Naive B cell (primary cell): ENCODE data around the gene PTPN20. TPM values are rescaled to one million over a fixed set of nuclear protein-coding genes. Genes with fewer than 3 reads are reported as not detected.
"Not testable (repeated sequence)": the region's sequence is repeated elsewhere in the genome, so short reads cannot be mapped to it uniquely, and the experiment has no call there.

ENCODE experiments used
- ATAC-seq, 2 donors: fragments of 150-1000 bp; cut with Tn5 transposase; 2 replicates each; pipeline ENCODE4 v1.10.0; 2021; ENCODE audit warnings: low read depth in 2 of 2, mild to moderate bottlenecking in 2 of 2, moderate library complexity in 2 of 2
- DNase-seq: peaks from one replicate; pipeline ENCODE4 v3.0.0; 2022
- H3K27ac Mint-ChIP-seq, 6 donors: one replicate each; pipeline ENCODE4 v1.8.0; 2020 to 2022; ENCODE audit warnings: mild to moderate bottlenecking in 6 of 6, mixed read lengths in 6 of 6, moderate library complexity in 5 of 6, inconsistent platforms in 2 of 6
- H3K27me3 Mint-ChIP-seq, 3 donors: one replicate each; pipeline ENCODE4 v1.8.0; 2021 to 2022; ENCODE audit warnings: mixed read lengths in 3 of 3, mild to moderate bottlenecking in 1 of 3
- H3K36me3 Mint-ChIP-seq, 2 donors: one replicate each; pipeline ENCODE4 v1.8.0; 2020 to 2022; ENCODE audit warnings: mixed read lengths in 2 of 2, inconsistent platforms in 1 of 2, mild to moderate bottlenecking in 1 of 2
- H3K4me1 Mint-ChIP-seq, 3 donors: one replicate each; pipeline ENCODE4 v1.8.0; 2020 to 2022; ENCODE audit warnings: mixed read lengths in 3 of 3, inconsistent platforms in 1 of 3, mild to moderate bottlenecking in 1 of 3, moderate library complexity in 1 of 3
- H3K4me3 Mint-ChIP-seq, 8 donors: one replicate each; pipeline ENCODE4 v1.8.0; 2020 to 2022; ENCODE audit warnings: mild to moderate bottlenecking in 8 of 8, mixed read lengths in 8 of 8, moderate library complexity in 8 of 8, inconsistent platforms in 2 of 8
- H3K9me3 Mint-ChIP-seq, 7 donors: one replicate each; pipeline ENCODE4 v1.8.0; 2020 to 2022; ENCODE audit warnings: mixed read lengths in 7 of 7, mild to moderate bottlenecking in 5 of 7, inconsistent platforms in 2 of 7, moderate library complexity in 1 of 7
- polyA plus RNA-seq, 6 donors: library from polyadenylated mRNA; unstranded; fragments of 300-500 nt; fragmentation: Illumina TruSeq; gene quantifications; one replicate each; pipeline ENCODE4 v1.2.3, GENCODE V29; 2021; ENCODE audit warnings: low read depth in 6 of 6

PTPN20 gene, protein sequence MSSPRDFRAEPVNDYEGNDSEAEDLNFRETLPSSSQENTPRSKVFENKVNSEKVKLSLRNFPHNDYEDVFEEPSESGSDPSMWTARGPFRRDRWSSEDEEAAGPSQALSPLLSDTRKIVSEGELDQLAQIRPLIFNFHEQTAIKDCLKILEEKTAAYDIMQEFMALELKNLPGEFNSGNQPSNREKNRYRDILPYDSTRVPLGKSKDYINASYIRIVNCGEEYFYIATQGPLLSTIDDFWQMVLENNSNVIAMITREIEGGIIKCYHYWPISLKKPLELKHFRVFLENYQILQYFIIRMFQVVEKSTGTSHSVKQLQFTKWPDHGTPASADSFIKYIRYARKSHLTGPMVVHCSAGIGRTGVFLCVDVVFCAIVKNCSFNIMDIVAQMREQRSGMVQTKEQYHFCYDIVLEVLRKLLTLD
- polyA plus RNA-seq: 1 to 10 TPM in 2 of 6 donors, under 1 TPM in 3, not detected in 1; 0.82 to 2.6 (median 0.88) TPM

DNA sequence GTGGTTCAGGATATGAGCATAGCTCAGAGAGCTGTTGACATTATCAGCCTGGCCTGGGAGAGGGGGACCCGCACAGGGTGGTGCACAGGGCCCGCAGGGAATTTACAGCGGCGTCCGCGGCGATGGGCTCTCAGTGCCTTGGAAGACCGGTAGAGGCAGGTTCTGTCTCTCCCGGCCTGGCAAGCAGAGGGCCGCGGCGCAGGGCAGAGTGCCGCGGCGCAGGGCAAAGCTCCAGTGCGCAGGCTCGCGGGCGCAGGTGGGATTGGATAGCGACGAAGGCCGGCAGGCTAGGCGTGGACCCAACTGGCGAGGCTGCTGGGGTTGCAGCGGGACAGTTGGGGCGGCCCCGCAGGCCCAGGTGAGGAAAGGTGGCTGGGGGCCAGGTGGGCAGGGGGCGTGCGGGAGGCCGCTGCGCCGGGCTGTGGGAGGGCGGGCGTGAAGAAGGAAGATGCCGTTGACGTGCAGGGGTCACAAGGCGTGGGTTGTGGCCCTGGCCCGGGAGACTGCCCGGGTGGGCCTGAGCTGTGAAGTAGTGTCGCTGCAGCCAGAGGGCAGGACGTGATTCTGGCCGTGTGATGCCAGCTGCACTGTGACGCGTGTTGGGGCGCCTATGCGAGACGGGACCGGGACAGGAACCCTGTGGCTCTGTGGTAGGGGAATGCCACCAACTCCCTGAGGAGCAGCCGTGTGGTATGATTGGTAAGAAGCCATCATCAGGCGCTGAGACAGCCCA lies at the start of gene PTPN20:
Gene PTPN20, plus strand, starts transcription at position 285 of the 733 bp plus-strand sequence. CDS start 21,072 bp downstream, outside the sequence.
- H3K9me3 Mint-ChIP-seq, H3K27me3 Mint-ChIP-seq, H3K36me3 Mint-ChIP-seq, H3K4me1 Mint-ChIP-seq: not testable (repeated sequence)
- Mint-ChIP-seq H3K27ac (peak within 1 kb of the TSS in 2 of 6 donors; percentile 34 to 85), H3K4me3 (peak within 1 kb of the TSS in 6 of 8 donors; percentile 45 to 82 (median 72))
- DNase-seq (peak; percentile 0), ATAC-seq (peak; percentile 52 to 77)

DNA sequence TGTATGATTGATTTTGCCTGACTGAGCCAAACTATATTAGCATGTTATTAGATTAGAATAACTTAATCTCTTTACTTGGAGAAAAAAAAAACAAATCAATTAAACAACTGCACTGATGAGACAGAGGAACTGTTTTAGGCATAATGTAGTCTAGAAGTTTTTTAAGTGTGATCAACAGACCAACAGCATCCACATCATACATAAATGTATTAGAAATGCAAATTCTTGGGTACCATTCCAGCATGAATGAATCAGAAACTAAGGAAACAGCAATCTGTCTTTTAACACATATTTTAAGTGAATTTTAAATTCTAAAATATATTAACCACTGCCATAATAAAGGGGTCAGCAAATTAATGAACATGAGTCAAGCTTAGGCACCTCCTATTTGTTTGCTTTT lies 41.5 kb upstream of the PTPN20 start:
- not testable (repeated sequence) for ATAC-seq

DNA sequence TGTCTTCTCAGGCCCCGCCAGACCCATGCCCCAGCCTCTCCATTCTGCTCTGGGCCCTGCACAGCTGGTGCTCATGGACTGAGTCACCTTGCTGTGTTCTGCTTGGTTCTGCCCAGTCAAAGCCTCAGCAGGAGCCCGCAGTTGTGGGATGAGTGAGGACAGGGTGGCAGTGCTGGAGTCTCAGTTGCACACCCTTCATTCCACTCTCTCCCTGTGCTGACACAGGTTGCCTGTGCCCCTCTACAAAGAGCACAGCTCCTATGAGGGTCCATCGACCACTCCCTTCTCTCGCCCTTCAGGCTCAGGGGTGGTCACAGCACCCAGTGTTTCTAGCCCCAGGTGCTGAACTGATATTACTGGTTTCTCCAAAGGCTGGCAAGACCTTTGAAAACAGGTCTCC lies 39.6 kb upstream of the PTPN20 start:
- not testable (repeated sequence) for ATAC-seq, DNase-seq, H3K36me3 Mint-ChIP-seq, H3K9me3 Mint-ChIP-seq, H3K27ac Mint-ChIP-seq, H3K4me3 Mint-ChIP-seq, H3K4me1 Mint-ChIP-seq, H3K27me3 Mint-ChIP-seq

More for the DNA sequence above, 41.5 kb upstream of the PTPN20 start:
- not testable (repeated sequence) for H3K27ac Mint-ChIP-seq, H3K4me1 Mint-ChIP-seq, DNase-seq, H3K27me3 Mint-ChIP-seq, H3K36me3 Mint-ChIP-seq, H3K4me3 Mint-ChIP-seq, H3K9me3 Mint-ChIP-seq

DNA sequence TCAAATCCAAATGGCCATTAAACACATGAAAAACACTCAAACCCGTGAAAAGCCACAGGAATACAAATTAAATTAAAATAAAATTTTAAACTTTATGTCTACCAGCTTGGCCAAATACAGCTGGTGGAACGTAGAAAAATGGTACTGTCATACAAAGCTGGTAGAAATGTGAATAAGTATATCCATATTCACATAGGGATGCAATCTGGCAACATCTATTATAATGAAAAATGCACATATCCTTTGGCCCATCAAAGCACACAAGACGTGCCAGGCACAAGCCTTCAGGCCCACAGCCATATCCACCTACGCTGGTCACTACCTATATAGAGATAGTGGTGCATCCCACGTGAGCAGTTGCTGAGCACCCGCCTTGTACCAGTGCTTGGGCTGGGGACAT lies 35.9 kb upstream of the PTPN20 start:
- H3K27ac Mint-ChIP-seq, H3K4me1 Mint-ChIP-seq, H3K9me3 Mint-ChIP-seq, H3K4me3 Mint-ChIP-seq, H3K27me3 Mint-ChIP-seq, ATAC-seq, DNase-seq, H3K36me3 Mint-ChIP-seq: not testable (repeated sequence)

DNA sequence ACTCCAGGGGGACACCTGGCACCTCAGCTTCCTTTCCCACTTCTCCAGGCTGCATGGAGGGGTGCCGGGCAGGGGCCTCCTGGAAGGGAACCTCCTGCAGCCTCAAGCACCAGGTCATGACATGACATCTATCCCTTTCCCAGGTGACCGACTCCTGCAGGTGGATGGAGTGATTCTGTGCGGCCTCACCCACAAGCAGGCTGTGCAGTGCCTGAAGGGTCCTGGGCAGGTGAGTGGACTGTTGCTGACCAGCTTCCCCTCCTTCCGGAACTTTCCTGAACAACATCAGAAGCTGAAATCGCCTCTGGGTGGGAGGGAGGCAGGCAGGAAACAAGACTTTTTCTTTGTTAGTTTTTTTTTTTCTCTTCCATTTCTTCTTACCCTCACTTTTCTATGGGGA lies 34.5 kb upstream of the PTPN20 start:
- not testable (repeated sequence) for H3K36me3 Mint-ChIP-seq, DNase-seq, ATAC-seq, H3K27me3 Mint-ChIP-seq, H3K4me1 Mint-ChIP-seq, H3K9me3 Mint-ChIP-seq, H3K4me3 Mint-ChIP-seq
- peak overlapping the region in 1 of 6 donors; percentile 38 for H3K27ac Mint-ChIP-seq

DNA sequence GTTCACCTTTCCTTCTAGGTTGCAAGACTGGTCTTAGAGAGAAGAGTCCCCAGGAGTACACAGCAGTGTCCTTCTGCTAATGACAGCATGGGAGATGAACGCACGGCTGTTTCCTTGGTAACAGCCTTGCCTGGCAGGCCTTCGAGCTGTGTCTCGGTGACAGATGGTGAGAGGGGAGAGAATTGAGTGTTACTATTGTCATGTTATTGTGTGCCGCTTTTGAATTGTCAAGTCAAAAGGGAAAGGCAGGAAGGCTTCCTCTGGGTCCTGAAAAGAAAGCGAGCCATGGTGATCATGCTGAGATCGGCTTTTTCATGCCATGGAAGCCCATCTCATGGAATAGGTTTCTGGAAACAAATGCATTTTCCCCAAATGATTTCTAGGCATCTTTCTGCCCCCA lies 32.5 kb upstream of the PTPN20 start:
- not testable (repeated sequence) for H3K4me3 Mint-ChIP-seq, H3K36me3 Mint-ChIP-seq, H3K27ac Mint-ChIP-seq, H3K9me3 Mint-ChIP-seq, H3K27me3 Mint-ChIP-seq, ATAC-seq, DNase-seq, H3K4me1 Mint-ChIP-seq

DNA sequence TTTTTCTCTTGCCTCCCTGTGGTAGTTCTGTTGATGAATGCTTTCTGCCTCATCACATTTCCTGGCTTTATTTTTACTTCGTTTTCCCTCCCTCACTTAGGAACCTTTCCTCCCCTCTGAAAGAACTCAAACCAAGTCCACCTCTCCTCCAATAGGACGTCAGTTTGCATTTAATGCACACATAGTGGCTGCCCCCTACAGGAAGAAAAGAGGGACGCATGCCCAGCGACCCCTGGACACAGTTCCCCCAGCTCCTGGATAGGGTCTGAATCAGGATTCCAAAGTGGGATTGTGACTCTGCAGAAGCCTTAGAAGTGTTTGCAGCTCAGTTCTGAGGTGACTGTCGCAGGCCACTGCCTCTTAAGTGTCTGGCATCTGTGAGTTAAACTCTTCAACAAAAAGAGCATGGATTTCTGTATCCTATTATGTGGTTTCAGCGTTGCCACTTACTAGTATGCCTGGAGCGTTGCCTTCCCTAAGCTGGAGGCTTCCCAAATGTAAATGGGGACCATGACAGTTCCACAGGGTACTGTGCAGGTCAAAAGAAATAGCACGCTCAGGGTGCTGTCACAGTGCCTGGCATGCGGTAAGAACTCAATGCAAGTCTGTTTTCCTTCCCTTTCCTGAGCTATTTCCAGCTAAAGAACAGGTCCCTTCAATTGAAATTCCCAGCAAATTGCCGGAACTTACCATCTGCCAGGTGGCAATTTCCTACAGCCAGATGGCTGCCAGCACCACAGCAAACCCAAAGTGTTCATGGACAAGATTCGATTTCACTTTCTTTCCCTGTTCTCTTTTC lies 20.2 kb upstream of the PTPN20 start:
- H3K9me3 Mint-ChIP-seq: not testable (repeated sequence)

DNA sequence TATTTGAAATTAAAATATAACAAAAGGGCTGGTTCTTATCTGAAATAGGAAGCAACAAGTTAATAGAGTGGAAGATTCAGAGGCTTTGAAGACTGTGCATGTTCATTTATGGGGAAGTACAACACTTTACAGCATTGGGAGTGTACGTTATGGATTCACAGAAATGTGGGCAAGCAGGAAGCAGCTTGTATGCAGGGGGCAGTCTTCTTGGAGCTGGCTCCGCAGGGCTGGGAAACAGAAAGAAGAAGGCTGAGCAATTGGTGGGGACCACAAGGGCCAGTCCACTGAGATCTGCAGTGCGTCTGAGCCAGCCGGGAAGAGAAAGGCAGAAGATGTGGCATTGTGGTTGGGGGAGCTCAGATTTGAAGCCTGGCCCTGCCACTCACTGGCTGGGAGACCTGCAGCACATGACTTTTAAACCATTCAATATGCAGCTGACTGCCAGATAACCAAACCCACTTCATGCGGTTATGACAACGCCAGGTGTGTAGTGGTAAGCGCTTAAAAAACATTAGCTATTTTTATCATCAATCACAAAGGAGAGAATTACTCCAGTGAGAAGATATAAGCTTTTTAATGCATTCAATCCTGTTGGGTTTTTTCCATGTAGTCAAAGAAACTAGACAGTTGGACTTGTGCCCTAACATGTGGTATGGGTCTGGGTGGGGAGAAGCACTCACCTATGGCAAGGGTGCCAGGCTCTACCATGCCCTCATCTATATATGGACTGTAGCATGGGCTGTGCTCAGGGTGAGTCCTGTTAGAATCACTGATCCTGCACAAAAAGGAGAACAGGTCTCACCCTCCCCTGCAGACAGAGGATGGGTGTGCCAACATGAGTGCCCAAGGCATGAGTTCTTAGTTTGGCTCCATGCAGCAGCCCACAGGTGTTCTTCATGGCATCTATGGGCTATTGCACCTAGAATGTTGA lies 14.2 kb upstream of the PTPN20 start:
- DNase-seq, H3K36me3 Mint-ChIP-seq, H3K9me3 Mint-ChIP-seq, ATAC-seq, H3K27ac Mint-ChIP-seq, H3K4me1 Mint-ChIP-seq, H3K27me3 Mint-ChIP-seq, H3K4me3 Mint-ChIP-seq: not testable (repeated sequence)

More for the DNA sequence above, 20.2 kb upstream of the PTPN20 start:
- H3K27me3 Mint-ChIP-seq, H3K4me3 Mint-ChIP-seq, H3K4me1 Mint-ChIP-seq, DNase-seq, ATAC-seq, H3K27ac Mint-ChIP-seq, H3K36me3 Mint-ChIP-seq: not testable (repeated sequence)

DNA sequence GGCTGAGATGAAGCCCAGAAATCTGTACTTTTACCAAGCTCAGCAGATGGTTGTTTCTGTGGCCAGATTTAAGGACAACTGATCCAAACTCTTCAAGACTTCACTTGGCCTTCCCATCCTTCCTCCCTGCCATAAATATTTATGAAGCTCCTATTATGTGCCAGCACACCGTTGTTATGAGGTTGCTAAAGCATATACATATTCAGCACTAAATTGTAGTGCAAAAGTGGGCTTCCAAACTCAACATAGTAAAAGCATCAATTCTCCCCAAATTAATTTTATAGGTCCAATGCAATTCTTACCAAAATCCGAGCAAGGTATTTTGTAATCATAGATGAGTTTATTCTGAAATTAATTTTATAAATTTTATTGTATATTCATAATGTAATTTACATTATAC lies 10.0 kb upstream of the PTPN20 start:
- ATAC-seq, H3K27me3 Mint-ChIP-seq, H3K4me1 Mint-ChIP-seq, H3K4me3 Mint-ChIP-seq, DNase-seq, H3K36me3 Mint-ChIP-seq, H3K9me3 Mint-ChIP-seq, H3K27ac Mint-ChIP-seq: not testable (repeated sequence)

DNA sequence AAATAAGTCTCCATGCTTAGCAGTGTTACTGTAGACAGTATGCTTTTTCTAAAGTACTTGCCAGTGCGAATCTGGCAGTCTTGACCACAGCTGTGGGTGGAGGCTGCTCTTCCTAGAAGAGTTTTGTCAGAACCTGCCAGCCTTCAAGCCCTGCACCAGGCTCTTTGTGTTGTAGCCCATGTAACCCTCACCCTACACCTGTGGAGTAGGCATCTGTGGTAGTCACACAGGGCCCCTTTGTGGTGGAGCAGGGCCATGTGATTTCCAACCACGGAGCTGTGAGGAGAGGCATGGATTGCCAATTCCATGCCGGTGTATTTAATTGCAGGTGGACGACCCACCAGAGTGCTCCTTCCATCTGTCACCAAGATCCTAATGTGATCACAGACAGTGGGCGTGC lies 7.4 kb upstream of the PTPN20 start:
- not testable (repeated sequence) for H3K27ac Mint-ChIP-seq, H3K27me3 Mint-ChIP-seq, ATAC-seq, DNase-seq, H3K36me3 Mint-ChIP-seq, H3K4me3 Mint-ChIP-seq, H3K9me3 Mint-ChIP-seq, H3K4me1 Mint-ChIP-seq

DNA sequence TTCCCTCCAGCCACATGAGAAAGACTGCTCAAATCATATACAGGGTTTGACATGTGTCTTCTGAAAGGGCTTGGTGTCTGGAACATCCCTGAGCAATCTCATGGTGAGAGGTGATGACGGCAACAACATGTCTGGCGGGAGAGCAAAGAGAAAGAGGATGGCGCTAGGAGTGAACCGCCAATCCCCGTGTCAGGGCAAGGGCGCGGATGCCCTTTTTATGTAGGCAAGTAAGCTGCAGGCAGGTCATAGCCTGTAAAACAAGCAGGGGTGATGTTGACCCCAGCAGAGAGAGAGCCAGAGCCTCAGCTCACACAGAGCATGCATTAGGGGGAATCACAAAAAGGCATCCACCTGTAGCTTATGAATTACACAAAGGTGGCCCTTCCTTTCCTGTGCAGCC lies 4.9 kb upstream of the PTPN20 start:
- not testable (repeated sequence) for H3K9me3 Mint-ChIP-seq, ATAC-seq, H3K36me3 Mint-ChIP-seq, H3K27ac Mint-ChIP-seq, H3K4me3 Mint-ChIP-seq, DNase-seq, H3K4me1 Mint-ChIP-seq, H3K27me3 Mint-ChIP-seq

DNA sequence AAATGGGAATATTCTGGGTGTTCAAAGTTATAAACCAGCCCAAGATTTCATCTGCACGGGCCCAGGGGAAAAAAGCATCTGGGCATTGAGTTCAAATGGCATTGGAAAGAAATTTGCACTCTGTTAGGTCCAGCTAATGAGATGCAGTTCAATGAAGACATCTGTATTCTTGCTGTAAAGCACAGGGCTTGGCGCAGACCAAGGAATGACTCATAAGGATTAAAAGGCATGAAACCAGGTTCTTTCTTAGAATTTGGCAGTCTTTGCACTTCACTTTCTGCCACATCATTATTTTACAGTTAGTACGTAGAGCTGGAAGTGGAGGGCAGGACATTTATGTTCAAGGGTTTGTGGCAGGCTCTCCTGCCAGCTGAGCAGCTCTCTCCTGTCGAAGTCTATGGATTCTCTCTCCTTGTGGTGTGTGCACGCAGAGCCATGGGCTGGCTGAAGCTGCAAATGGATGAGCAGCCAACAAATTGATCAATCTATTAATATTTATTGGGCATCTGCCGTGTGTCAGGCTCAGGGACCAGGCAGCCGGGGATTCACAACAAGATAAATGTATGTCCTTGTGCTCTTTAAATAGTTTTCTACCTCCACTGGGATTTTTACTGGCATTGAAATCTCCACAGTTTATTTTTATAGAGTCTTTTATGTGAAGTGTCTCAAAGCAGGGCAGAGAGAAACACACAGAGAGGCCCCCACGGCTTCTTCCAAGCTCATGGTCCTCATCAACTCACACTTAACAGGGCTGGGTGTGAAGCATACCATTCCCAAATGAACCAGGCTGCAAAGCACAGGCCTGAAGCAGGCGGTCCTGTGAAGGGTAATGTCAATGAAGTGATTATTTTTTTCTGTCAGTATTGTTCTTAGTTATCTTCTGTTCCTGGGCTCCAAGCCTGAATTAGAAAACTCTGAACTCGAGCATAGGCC lies 3.8 kb upstream of the PTPN20 start:
- H3K36me3 Mint-ChIP-seq, H3K4me1 Mint-ChIP-seq, H3K27ac Mint-ChIP-seq, ATAC-seq, H3K4me3 Mint-ChIP-seq, DNase-seq, H3K27me3 Mint-ChIP-seq, H3K9me3 Mint-ChIP-seq: not testable (repeated sequence)
